SKM-1 treated with dmso at 0.1 percent for 144 hours (cell line): Measurements from ENCODE around the gene CYP19A1.

ENCODE experiments used
- DNase-seq: peaks from one replicate; lab custom pipeline; 2025; ENCODE audit not compliant: unreplicated experiment; lab: John Stamatoyannopoulos, UW

CYP19A1 gene

DNA sequence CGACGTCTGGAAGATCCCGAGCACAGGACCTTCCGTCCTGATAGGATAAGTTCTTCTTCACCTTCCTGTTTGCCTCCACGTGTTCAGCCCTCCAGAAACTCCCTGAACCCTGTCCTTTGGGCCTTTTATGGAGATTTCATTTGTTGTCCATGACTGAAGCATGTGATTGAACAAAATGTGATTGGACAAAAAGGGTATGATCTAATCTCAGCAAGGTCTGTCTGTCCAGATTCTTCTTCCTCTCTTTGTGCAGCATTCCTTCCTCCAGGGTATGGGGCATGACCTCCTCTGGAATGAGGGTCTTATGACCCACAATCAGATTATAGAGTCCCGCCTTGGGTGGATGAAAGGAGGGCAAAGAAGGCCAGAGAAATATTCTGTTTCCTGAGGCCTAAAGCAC is at the start of gene CYP19A1:
TSS of gene CYP19A1 (minus strand) at position 101 of the 400 bp plus-strand sequence. CDS start 95,684 bp downstream, outside the sequence.
- DNase-seq, result no peak

- DNase-seq, result no peak
Measured at GRCh38 chr15:51387699-51388041, 49.3 kb upstream of the CYP19A1 start.

GRCh38 chr15:51386960-51387698 is 48.7 kb upstream of the CYP19A1 start:
- peak; percentile 30 for DNase-seq

DNA sequence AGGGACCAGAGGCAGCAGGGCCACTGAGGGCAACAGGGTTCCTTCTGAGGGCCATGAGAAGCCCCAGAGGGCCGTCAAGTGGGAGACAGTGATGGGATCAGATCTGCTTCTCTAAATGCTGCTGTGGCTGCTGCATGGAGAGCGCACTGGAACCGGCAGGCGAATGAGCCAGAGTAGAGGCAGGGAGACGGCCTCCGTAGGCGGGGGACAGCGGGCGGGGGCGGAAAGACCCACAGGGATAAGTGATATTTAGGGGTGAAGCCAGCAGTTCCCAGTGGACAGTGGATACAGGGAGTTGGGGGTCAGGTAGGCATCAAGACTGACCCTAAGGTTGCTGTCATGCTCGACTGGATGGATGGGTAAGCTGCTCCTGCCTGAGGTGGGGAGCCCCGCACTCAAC is 48.1 kb upstream of the CYP19A1 start:
- no peak for DNase-seq

DNA sequence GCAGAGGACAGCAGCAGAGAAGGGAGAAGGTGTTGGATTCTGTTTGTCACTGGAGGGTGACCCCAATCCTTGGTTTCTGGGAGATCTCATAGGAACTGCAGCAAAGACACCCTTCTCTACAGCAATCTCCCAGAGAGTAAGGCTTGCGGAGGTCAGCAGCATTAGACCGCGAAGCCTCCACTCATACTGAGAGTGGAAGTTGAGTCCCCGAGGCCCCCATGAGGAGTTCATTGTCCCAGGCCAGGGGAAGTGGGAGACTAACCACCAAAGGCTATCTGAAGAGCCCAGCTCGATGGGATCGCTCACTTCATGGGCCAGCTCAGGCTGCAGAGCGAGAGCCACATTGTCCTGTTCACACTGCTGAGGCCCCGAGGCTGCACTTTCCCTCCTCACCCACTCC is 47.6 kb upstream of the CYP19A1 start:
- no peak for DNase-seq

DNA sequence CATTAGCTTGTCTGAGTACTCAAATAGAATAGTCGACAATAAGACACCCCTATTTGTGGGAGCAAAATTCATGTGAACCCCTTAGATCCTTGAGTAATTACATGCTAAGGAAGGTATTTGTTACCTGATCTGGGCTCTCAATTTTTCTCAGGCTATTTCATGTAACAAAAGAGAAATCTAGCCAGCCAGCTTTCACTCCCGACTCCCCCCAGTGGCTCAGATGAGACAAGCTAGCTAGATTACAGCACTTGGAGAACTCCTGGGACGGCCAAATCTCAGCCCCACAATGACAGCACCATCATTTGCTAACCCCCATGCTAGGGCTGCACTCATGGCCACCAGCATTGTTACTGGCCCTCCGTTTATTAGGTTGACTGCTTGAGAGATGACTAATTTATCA is 44.4 kb upstream of the CYP19A1 start:
- DNase-seq, result peak; percentile 46

DNA sequence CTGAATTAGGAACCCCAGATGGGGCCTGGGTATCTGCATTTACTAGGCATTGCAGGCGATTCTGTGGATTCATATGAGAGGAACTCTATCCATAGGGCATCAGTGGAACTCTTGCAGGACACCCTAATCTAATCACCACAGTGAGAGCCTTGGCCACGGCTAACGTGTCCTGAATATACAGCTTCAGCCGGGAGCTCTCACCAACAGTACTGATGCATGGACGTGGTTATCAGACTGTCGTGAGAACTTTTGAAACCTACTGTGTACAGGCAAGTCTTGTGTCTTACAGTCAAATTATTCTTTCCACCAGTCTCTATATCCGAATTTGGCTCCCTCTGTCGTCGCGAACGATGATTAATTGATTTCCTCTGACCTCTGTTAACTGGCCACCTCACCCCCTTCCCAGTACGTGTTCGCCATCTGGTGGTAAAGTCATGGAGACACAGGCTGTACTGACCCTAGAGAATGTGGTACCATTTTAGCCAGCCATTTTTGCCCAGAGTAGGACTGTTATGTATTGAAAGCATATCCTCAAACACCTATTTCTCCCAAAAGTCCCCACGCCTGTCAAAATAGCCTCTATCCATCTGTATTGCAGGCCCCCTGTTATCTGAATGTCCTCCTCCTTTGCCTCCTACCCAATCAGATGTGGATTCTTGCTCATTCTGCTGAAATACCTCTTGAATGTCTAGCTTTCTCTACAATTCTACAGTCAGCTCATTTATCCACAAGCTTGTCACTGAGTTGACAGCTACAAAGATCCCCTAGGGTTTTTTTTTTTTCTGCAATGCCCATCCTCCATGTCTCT is 42.8 kb upstream of the CYP19A1 start:
- peak; percentile 89 for DNase-seq

- DNase-seq, result no peak
Measured at GRCh38 chr15:51379390-51379789, 41.0 kb upstream of the CYP19A1 start.

DNA sequence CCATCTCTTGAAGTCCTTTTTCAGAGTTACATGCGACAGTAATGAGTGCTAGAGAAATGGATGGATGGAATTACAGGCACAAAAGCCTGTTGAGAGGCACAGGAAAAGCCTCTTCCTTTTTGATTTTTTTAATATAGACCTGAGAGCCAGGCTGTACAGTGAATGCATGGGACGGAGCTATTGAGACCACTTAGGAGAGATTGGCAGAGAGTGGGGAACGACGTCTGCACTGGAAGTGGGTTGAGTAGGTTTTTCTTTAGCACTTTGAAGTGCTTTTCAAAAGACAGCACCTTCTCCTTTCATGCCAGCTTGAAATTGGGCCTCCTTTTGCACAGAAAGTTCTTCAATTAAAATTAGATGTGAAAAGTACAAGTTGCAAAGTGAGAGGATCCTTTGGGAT is 40.0 kb upstream of the CYP19A1 start:
- no peak for DNase-seq

- no peak for DNase-seq
Measured at GRCh38 chr15:51377038-51377786, 38.8 kb upstream of the CYP19A1 start.

DNA sequence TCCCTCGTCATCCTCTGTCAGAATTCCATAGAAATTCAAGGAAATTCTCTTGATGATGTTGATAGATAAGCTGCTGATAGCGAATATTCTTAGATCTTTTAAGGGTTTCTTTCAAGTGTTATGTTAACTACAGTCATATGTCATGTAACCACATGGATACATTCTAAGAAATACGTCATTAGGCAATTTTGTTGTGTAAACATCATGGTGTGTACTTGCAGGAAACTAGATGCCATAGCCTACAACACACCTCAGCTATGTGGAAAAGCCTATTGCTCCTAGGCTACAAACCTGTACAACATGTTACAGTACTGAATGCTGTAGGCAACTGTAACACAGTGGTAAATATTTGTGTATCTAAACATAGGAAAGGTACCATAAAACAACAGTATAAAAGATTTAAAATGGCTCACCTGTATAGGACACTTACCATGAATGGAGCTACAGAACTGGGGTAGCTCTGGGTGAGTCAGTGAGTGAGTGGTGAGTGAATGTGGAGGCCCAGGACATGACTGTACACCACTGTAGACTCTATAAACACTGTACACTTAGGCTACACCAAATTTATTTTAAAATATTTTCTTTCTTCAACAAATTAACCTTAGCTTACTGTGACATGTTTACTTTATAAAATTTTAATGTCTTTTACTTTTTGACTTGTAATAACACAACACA is 37.7 kb upstream of the CYP19A1 start:
- DNase-seq, result no peak

DNA sequence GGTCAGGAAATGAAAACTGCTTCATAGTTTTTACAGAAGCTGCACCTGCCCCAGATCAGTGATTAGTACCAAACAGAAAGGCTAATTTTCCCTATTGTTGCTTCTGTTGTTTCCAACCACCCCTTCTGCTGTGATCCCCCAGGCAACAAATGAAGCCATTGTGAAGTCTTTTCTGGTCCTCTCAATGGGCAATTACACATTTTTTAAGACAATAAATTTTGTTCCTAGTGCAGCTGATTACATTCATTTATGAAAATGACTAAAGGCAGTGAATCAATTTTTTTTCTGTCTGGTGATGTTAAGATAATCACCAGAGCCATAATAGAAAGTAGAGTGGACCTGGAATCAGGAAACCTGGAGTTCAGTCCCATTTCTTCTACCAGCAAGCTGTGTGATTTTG is 35.7 kb upstream of the CYP19A1 start:
- DNase-seq, result no peak

DNA sequence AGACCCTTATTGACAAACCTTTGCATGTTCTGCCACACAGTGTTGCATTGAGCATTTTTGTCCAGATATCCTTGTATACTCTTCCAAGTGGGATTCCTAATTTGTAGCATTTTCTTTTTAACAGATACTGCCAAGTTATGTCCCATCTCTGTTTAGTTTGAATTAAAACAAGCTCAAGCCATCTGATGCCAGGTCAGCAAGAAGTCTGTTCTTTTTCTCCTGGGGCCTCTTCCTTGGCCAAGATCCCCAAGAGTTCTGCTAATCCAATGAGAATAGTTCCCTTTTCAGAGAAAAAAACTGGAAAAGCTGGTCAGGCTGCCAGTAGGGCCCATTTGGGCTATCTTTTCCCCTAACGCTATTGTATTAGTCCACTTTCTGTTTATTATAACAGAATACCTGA is 32.9 kb upstream of the CYP19A1 start:
- no peak for DNase-seq

DNA sequence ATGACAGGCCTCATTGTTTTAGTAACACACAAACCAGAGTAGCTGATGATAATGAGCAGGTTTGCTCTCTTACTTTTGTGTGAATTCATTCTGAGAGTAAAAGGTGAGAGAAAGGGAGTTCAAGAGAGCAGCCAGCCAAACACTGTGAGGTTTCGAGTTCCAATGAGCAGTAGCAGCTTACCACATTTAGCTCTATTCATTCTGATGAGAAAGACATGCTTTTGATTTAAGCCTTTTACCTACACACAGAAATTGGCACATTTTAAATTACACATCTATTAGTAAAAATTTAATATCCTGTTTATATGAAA is 31.0 kb upstream of the CYP19A1 start:
- DNase-seq, result no peak

- no peak for DNase-seq
Measured at GRCh38 chr15:51368751-51369450, 30.5 kb upstream of the CYP19A1 start.

- no peak for DNase-seq
Measured at GRCh38 chr15:51368307-51368706, 29.9 kb upstream of the CYP19A1 start.

DNA sequence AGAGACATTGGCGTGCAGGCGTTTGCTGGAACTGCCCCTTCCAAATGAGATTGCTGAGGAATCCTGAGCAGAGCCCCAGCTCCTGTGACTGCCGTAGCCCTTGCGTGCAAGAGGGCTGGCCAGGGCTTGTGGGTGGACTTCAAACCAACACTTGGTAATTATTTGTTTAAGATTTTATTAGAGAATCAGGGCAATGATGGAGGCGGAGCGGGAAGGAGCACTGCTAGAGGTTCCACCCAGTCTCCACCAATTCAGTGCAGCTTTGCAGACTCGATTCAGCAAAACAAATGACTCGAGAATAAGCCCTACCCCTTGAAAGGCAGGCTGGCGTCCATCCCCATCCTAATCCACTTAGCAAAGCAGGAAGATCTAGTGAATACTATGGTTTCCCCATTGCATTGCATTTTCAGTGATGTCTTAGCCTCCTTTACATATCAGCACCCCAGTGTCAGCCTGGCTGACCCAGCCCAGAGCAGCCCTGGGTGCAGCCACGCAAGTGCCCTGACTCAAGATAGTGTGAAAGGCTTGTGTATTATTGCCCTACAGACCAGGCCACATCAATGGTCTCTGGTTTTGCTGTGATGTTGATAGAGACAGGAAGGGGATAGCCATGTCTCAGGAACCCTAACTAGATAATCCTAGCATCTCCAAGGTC is 29.1 kb upstream of the CYP19A1 start:
- DNase-seq, result no peak

DNA sequence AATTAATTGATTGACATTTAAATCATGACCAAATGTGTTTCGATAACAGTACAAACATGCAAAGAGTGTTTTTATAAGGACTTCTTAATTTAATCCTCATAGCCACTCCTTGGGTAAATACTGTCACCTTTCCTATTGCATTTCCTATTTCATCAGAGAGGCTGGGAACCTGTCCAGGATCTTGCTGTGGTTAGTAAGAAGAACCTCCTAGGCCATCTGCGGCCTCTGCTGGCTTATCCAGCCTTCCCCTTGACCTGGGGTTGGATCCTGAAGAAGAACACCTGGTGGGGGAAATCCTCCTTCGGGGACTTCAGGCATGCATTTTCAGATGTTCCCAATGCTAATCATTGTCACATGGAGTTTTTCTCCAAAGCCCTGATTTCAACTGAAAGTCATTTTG is 28.5 kb upstream of the CYP19A1 start:
- DNase-seq, result no peak

- no peak for DNase-seq
Measured at GRCh38 chr15:51366071-51366470, 27.7 kb upstream of the CYP19A1 start.

DNA sequence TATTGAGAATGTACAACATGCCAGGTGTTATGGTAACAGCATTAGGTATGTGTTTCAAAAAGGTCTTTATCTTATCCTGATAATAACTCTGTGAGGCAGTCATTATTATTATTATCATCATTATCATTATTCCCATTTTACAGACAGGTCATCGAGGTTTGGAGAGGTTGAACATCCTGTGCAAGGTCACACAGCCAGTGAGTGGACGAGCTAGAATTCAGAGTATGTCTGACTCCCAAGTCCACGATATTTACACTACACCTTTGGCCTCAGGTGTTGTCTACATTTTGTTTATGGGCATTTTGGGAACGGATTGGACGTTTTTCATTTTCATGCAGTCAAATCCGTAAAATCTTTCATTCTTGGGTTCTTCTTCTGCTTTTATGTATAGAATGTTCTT is 27.0 kb upstream of the CYP19A1 start:
- DNase-seq, result no peak
